HS-27A (cell line): ENCODE measurements around the gene JPH3.

ENCODE experiments used
- DNase-seq: peaks from one replicate; pipeline ENCODE4 v3.0.0-alpha.2; 2012; ENCODE audit warnings: low read depth, missing footprints

The JPH3 gene

GRCh38 chr16:87602001-87602775 lies at the start of gene JPH3:
Gene JPH3 (plus strand): TSS chr16:87602508. CDS start chr16:87603147, 639 bp downstream.
- no peak for DNase-seq

- no peak for DNase-seq
Observed at GRCh38 chr16:87552772-87553573, 49.3 kb upstream of the JPH3 start.

- DNase-seq, result no peak
Observed at GRCh38 chr16:87554754-87555427, 47.4 kb upstream of the JPH3 start.

GRCh38 chr16:87555647-87556046 lies 46.7 kb upstream of the JPH3 start:
- DNase-seq, result no peak

GRCh38 chr16:87556941-87557459 lies 45.3 kb upstream of the JPH3 start:
- DNase-seq, result no peak

GRCh38 chr16:87558682-87559081 lies 43.6 kb upstream of the JPH3 start:
- no peak for DNase-seq

- DNase-seq, result no peak
Observed at GRCh38 chr16:87559945-87560344, 42.4 kb upstream of the JPH3 start.

- DNase-seq, result no peak
Observed at GRCh38 chr16:87560428-87561199, 41.7 kb upstream of the JPH3 start.

- DNase-seq, result no peak
Observed at GRCh38 chr16:87561200-87562105, 40.9 kb upstream of the JPH3 start.

GRCh38 chr16:87562201-87562600 lies 40.1 kb upstream of the JPH3 start:
- no peak for DNase-seq

GRCh38 chr16:87563022-87563421 lies 39.3 kb upstream of the JPH3 start:
- DNase-seq, result no peak

GRCh38 chr16:87563714-87564523 lies 38.4 kb upstream of the JPH3 start:
- DNase-seq, result no peak

GRCh38 chr16:87564524-87564778 lies 37.9 kb upstream of the JPH3 start:
- no peak for DNase-seq

GRCh38 chr16:87569601-87570571 lies 32.4 kb upstream of the JPH3 start:
- no peak for DNase-seq

GRCh38 chr16:87570572-87570937 lies 31.8 kb upstream of the JPH3 start:
- no peak for DNase-seq

GRCh38 chr16:87570938-87571867 lies 31.1 kb upstream of the JPH3 start:
- no peak for DNase-seq

- DNase-seq, result no peak
Observed at GRCh38 chr16:87571868-87572244, 30.5 kb upstream of the JPH3 start.

- no peak for DNase-seq
Observed at GRCh38 chr16:87572959-87573358, 29.3 kb upstream of the JPH3 start.
